ENCODE measurements around the gene CACNA2D3.

GRCh38 chr3:54659347-54659746, 537.0 kb downstream of the CACNA2D3 start:
- TF ChIP-seq, protein P1, sequence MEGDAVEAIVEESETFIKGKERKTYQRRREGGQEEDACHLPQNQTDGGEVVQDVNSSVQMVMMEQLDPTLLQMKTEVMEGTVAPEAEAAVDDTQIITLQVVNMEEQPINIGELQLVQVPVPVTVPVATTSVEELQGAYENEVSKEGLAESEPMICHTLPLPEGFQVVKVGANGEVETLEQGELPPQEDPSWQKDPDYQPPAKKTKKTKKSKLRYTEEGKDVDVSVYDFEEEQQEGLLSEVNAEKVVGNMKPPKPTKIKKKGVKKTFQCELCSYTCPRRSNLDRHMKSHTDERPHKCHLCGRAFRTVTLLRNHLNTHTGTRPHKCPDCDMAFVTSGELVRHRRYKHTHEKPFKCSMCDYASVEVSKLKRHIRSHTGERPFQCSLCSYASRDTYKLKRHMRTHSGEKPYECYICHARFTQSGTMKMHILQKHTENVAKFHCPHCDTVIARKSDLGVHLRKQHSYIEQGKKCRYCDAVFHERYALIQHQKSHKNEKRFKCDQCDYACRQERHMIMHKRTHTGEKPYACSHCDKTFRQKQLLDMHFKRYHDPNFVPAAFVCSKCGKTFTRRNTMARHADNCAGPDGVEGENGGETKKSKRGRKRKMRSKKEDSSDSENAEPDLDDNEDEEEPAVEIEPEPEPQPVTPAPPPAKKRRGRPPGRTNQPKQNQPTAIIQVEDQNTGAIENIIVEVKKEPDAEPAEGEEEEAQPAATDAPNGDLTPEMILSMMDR (IDR thresholded peaks at IDR 0.05): no peak
- TF ChIP-seq POLR2A (IDR thresholded peaks at IDR 0.05) (no peak), EP300 (IDR thresholded peaks at IDR 0.05) (no peak), POLR2AphosphoS5 (IDR thresholded peaks at IDR 0.05) (no peak)

Data from upper lobe of left lung (tissue), 4 donors.